Hematopoietic multipotent progenitor cell treated with erythropoietin and hydrocortisone succinate and interleukin-3 and kit ligand, for 15 days (in vitro differentiated cells): Measurements from ENCODE around the gene GASK1B.

Source experiments
- DNase-seq: peaks from one replicate; pipeline ENCODE4 v3.0.0-alpha.2; 2015; ENCODE audit warnings: low spot score

GASK1B gene

GRCh38 chr4:158186815-158187214 lies 14.0 kb upstream of the GASK1B start:
- no peak for DNase-seq

GRCh38 chr4:158182736-158183135 lies 9.9 kb upstream of the GASK1B start:
- DNase-seq: no peak

DNA sequence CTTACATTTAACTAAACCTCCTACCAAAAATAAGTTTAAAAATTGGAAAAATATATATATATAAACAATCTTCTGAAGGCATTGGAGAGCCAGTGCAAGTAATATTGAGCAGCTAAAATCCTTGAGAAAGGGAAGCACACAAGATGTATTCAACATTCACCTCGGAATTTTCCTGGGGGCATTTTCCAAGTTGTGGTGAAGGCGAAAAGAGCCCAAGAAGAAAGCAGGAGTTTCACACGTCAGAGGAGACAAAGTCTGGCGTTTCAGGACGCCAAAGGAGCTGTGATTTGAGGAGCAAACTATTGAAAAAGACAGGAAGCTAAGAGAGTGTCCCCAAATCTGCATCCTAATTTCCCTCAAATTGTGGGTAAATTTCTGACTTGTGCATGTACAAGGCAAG lies 9.1 kb upstream of the GASK1B start:
- no peak for DNase-seq

DNA sequence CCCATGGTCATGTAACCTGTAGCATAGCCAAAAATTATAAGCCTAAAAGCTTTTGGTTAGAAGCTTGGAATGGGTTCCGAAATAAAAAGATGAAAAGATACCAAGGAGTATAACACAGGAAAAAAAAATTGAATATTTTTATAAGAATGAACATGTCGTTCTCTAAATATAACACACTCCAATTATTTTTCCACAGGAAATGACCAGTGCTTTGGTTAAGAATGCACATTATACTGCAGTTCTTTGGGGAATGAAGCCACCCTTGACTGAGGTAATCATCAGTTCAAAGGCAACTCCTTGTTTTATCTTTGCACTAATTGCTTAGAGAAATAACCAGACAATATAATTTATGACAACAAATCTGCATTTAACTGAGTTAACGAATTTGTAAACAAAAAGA lies 6.6 kb upstream of the GASK1B start:
- no peak for DNase-seq

DNA sequence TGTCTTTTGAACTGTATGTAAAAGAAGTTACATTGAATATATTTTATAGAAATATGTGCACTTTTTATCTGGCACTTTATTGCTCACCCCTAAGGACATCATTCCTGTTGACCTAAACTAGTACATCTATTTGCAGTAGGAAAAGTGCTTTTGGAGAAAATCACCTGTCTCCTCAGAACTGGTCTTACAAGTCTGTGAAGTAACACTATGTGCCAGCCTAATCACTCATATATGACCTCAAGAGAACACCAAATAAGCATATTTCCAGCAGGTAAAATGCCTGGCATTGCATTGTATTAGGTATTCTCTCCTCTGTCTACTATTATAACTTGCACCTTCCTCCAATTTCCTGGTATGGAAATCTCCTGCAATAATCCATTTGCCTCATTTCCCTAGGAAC lies 4.0 kb upstream of the GASK1B start:
- no peak for DNase-seq

GRCh38 chr4:158176108-158176507 lies 3.3 kb upstream of the GASK1B start:
- no peak for DNase-seq

GRCh38 chr4:158170691-158171561 lies 1.9 kb downstream of the GASK1B start:
- peak; percentile 78 for DNase-seq

DNA sequence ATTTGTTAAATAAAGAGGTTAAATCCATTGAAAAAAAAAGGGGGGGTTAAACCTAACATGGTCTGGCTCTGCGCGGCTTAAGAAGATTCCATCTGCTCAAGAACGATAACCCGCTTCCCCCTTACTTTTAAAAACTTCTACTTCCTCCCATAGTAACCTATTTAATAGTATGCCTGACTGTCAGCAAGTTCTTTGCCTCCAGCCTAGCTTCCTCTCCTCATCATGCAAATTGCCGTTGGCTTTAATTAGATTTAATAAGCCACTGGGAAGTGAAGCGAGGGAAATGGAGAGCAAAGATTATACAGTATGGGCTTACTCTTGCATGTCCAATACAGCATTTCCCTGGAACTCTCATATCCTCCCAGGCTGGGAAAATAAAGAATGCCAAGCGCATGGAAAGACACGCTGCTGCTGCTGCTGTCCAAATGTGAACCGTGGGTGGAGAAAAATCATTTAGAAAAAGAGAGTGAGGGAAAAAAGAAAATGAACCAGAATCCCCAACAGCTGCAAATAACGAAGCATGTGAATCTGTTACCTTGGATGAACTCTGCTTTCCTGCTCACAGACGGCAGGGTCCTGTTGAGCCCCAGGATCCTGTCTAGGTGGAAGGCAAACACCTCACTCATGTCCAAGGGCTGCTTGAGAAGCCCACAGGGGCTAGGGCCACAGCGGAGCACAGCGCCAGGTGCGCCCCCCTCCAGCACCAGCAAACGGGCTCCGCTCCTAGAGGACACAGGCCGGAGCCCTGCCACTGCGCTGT lies 2.7 kb downstream of the GASK1B start:
- peak; percentile 42 for DNase-seq

- DNase-seq: no peak
Measured at GRCh38 chr4:158169506-158169905, 3.3 kb downstream of the GASK1B start.

- DNase-seq: no peak
Measured at GRCh38 chr4:158168606-158169005, 4.2 kb downstream of the GASK1B start.

DNA sequence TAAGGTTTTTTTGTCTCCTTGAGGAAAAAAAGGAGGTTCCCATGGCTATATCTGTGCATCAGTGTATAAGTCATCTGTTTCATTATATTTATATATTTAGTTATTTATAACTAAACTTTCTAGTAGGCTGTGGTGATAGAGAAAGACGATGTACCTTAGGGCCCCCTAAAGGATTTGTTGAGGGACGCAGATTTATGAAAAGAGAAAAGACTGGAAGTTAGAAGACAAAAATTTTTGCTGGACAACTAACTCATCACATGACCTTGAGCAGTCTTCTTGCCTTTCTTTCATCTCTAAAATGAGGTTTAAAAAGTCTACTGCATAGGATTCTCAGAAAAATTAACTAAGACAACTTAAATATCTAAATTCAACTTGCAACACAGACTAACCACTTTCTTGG lies 6.1 kb downstream of the GASK1B start:
- no peak for DNase-seq

DNA sequence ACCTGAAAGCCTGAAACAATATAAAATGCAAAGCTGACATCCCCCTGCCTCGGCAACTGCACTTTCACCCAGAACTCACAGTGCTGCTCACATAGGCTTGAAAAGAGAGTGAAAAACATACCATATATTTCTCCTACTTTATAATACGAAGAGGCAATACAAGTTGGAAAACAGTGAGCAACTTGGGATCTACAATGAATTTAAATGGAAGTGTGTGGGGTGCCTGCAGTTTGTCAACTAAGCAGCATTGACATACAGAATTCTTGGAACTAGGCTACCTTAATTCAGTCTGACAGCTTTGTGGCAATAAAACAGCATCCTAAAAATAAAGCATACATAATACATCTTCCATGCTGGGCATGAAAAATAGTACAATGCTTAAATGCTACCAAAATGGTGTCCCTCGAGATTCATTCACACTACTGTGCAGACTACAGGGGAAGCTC lies 8.0 kb downstream of the GASK1B start:
- DNase-seq: no peak

DNA sequence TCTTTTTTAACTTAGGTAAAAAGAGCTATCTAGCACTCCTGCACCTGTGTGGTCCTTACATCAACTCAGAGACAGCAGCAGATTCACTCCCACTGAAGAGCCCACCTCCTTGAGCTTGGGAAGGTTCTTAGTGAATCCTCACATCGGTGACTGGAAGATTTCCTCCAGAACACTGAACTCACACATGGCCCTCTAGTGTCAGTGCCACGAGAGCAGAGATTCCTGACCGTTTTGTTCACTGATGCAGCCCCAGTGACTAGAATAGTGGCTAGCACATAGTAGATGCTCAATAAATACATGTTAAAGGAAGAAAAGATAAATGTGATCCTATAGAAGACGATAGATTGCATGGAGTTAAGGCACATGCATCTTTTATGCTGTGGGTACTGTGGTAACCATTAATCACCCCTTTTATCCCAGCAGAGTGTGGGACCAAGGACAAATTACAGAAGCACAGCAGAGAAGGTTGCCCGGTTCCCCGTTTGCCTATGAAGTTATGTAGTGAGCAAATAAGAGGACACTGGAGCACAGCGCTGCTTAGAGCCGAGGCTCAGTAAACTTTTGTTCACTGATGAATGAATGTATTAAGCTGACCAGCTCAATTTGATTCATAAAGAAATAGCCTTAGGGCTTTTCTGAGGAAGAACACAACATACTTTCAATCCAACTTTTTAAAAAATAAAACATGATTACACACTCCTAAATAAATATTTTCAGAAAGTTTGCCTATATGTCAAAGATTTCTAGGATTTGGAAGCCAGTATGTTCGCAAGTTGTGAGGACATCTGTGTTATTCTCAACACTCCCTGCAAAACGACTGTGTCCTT lies 8.7 kb downstream of the GASK1B start:
- DNase-seq: no peak

- DNase-seq: no peak
Measured at GRCh38 chr4:158162631-158163030, 10.2 kb downstream of the GASK1B start.

GRCh38 chr4:158161551-158162354 lies 11.1 kb downstream of the GASK1B start:
- DNase-seq: no peak

DNA sequence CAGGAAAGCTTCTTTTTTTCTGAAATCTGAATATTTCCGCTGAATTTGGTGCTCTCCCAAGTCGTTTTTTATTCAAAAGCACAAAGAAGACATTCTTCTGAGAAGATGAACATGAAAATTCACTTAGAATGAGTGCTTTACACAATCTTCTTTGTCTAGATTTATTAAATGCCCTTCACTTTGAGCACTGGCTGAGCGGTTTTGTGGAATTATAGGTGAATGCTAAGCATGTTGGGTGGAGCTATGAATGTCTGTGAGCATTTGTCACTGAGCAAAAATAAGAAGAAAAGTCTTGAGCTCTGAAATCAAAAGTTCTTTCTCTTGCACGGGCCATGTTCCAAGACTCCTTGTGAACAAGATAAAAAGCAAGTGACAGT lies 13.1 kb downstream of the GASK1B start:
- DNase-seq: no peak

DNA sequence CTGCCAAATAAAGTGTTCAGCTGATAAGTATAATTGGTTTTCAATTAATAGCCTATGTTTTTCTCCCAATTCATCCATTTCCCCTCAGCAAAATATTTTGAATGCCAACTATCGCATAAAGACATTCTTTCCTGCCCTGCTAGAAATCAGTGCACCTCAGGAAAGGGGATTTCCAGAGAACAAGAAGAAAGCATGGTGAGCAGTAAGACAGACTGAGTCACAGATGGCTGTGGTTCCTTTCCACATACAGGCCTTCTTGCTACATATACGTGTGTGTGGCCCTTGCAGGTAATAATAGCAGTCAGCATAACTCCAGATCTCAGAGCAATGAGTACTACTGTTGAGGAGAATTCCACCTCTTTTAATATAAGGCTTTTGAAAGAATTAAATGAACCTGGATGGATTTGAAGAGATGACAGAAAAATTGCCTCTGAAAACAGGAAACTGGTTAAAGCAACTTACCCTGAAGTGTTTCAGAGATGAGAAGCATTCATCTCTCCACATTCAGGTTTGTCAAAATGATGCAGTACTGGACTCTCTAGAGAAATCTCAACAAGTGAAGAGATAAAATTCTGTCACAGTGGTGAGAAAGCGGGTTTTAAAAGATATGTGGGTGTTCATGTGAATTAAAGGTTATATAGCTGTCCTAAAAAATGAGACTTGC lies 13.6 kb downstream of the GASK1B start:
- DNase-seq: no peak

DNA sequence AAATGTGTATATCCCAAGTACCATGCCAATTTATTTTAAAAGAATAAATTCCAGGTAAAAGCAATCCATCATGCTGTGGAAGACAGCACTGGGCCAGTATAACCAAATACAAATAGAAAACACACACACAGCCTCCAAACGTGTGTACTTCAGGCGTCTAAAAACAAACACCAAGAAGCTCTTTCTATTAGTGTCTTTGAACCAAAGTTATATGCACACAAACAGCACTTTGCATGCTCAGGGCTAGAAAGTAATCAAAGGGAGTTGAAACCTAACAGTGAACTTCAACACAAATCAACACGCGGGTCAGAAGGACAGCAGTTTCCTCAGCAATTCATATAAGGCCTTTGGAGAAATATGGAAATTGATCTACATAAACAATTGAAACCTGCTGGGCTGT lies 15.4 kb downstream of the GASK1B start:
- no peak for DNase-seq

DNA sequence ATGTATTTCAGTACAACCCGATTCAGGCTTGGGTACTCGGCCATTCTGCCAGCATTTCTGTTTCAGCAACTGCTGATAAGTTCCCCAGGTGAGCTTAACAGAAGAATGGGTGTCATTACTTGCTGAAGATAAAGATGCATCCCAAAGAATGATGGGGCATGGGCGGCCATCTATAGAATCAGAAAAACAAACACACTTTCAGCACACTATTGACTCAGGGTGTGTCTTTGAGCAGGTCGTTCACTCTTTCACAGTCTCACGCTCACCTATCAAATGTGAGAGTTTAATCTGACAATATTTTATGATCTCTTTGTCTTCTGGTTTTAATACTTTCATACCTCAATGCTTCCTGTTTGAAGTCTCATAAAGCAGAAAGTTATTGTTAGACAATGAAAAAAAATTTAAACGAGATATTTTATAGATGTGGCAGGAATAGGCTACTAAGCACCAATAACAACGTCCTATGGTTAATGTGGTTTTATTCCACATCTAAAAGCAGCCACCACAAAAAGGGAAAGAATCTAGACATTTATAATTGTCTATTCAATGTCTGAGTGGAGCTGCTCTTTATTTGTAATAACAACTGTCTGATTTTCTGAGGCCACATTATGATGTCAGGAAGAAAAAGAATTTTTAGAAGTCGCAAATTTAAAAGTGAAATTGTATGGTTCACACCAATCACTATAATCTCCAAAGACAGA lies 17.0 kb downstream of the GASK1B start:
- no peak for DNase-seq

DNA sequence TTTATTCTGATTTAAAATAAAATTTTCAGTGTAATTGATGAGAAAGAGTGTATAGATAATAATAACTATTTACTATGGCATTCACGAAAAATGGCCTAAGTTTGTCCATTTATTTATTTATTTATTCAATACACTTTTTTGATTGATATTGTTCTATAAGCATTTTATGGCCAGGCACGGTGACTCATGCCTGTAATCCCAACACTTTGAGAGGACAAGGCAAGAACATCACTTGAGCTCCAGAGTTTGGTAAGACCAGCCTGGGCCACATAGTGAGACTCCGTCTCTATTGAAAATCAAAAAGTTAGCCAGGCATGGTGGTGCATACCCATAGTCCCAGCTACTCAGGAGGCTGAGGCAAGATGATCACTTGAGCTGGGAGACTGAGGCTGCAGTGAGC lies 25.7 kb downstream of the GASK1B start:
- DNase-seq: no peak
